Lower lobe of right lung (tissue), 2 donors: ENCODE data around the gene DUSP9. TPM values are rescaled to one million over a fixed set of nuclear protein-coding genes. Genes with fewer than 3 reads are reported as not detected.
A peak's percentile ranks its signal among the peaks of the same experiment; 100 is the strongest.
"Not testable (repeated sequence)": the region's sequence is repeated elsewhere in the genome, so short reads cannot be mapped to it uniquely, and the experiment has no call there.

Experiments used
- ATAC-seq, 2 donors: fragments of 200-7000 bp; cut with Tn5 transposase; one replicate each; pipeline ENCODE4 v1.9.1; 2020 to 2022; ENCODE audit warnings: mild to moderate bottlenecking in 2 of 2, moderate library complexity in 2 of 2
- DNase-seq: peaks from one replicate; pipeline ENCODE4 v3.0.0-alpha.2; 2020
- H3K27ac ChIP-seq: fragments of 200-600 bp; one replicate; pipeline ENCODE4 v1.8.0; 2022
- H3K27me3 ChIP-seq: fragments of 200-600 bp; one replicate; pipeline ENCODE4 v1.8.0; 2022; ENCODE audit warnings: low read depth
- H3K36me3 ChIP-seq: fragments of 200-600 bp; one replicate; pipeline ENCODE4 v1.8.0; 2022; ENCODE audit warnings: mild to moderate bottlenecking
- H3K4me1 ChIP-seq: fragments of 200-600 bp; one replicate; pipeline ENCODE4 v1.8.0; 2022
- H3K4me3 ChIP-seq: fragments of 200-600 bp; one replicate; pipeline ENCODE4 v1.8.0; 2022; ENCODE audit warnings: mild to moderate bottlenecking
- H3K9me3 ChIP-seq: fragments of 200-600 bp; one replicate; pipeline ENCODE4 v1.8.0; 2022
- CTCF ChIP-seq: fragments of 200-600 bp; IDR thresholded peaks from one replicate; pipeline ENCODE4 v1.8.0; 2022; ENCODE audit warnings: antibody characterized with exemption, mild to moderate bottlenecking
- intact Hi-C: fragments of 100-400 bp; cut with DNase I; formaldehyde crosslinking; loops from one replicate; pipeline ENCODE4 v1.11.0; 2022
- total RNA-seq: library from RNA; stranded (reverse); fragmentation: NEBNext Ultra II Directional; extraction: Animal tissue kit (Norgen Biotek cat#: 25700); gene quantifications from one replicate; pipeline ENCODE4 v1.2.1, GENCODE V29; 2021
- donor health status: DM: no; HTN: yes; CAD: no; lungs with severe emphysema.

Gene DUSP9
- total RNA-seq, 1 donor from 2014 or later = not detected

- Histone ChIP-seq H3K27ac (no peak overlapping the region), H3K4me1 (no peaks in the 10 kb centered on the region), H3K36me3 (peaks cover 22% of the 10 kb centered on the region), H3K9me3 (no peaks in the 10 kb centered on the region), H3K27me3 (no peaks in the 10 kb centered on the region), H3K4me3 (no peak overlapping the region)
- no peak for TF ChIP-seq CTCF
- intact Hi-C loops = no loop called here
- ATAC-seq (no peak), DNase-seq (no peak)
Observed at GRCh38 chrX:153697924-153698865, 51.2 kb downstream of the DUSP9 start.

- DNase-seq, H3K4me1 ChIP-seq, H3K9me3 ChIP-seq, H3K4me3 ChIP-seq, H3K27me3 ChIP-seq, H3K27ac ChIP-seq, intact Hi-C loops: not testable (repeated sequence)
- H3K36me3 ChIP-seq = peaks cover 29% of the 10 kb centered on the region
- peak in 1 of 2 donors; percentile 4 for ATAC-seq
Observed at GRCh38 chrX:153699210-153699783, 52.3 kb downstream of the DUSP9 start.

GRCh38 chrX:153699784-153700371 is 52.9 kb downstream of the DUSP9 start:
- DNase-seq, H3K4me3 ChIP-seq, H3K27ac ChIP-seq, intact Hi-C loops, H3K9me3 ChIP-seq, H3K27me3 ChIP-seq, ATAC-seq, H3K4me1 ChIP-seq: not testable (repeated sequence)
- H3K36me3 ChIP-seq = peaks cover 34% of the 10 kb centered on the region

- intact Hi-C loops = no loop called here
- Histone ChIP-seq H3K36me3 (peaks cover 34% of the 10 kb centered on the region), H3K4me3 (no peak overlapping the region), H3K27ac (no peak overlapping the region), H3K4me1 (no peaks in the 10 kb centered on the region), H3K9me3 (no peaks in the 10 kb centered on the region), H3K27me3 (no peaks in the 10 kb centered on the region)
- no peak for DNase-seq
- no peak for TF ChIP-seq CTCF
- no peak for ATAC-seq
Observed at GRCh38 chrX:153700376-153700945, 53.5 kb downstream of the DUSP9 start.

Other genes starting within 250 kb of the DUSP9 start
- not detected for gene PNMA6E, start 245.9 kb upstream of the DUSP9 start, total RNA-seq
- gene ZFP92, start 235.7 kb upstream of the DUSP9 start, total RNA-seq = 4.5 TPM
- gene TREX2, start 201.1 kb upstream of the DUSP9 start, total RNA-seq = 0.80 TPM
- gene HAUS7, start 176.6 kb upstream of the DUSP9 start, total RNA-seq = 22.7 TPM
- gene BGN, start 152.2 kb upstream of the DUSP9 start, total RNA-seq = 157 TPM
- gene ATP2B3, start 129.6 kb upstream of the DUSP9 start, total RNA-seq = not detected
- gene CCNQ, start 48.1 kb upstream of the DUSP9 start, total RNA-seq = 17.0 TPM
- not detected for gene PNCK, start 26.6 kb downstream of the DUSP9 start, total RNA-seq
- gene SLC6A8, start 40.7 kb downstream of the DUSP9 start, total RNA-seq = 7.1 TPM
- gene BCAP31, start 77.2 kb downstream of the DUSP9 start, total RNA-seq = 219 TPM
- 14.5 TPM for gene ABCD1, start 77.7 kb downstream of the DUSP9 start, total RNA-seq
- gene PLXNB3, start 117.0 kb downstream of the DUSP9 start, total RNA-seq = 4.6 TPM
- not detected for gene SRPK3, start 133.8 kb downstream of the DUSP9 start, total RNA-seq
- 50.1 TPM for gene IDH3G, start 147.2 kb downstream of the DUSP9 start, total RNA-seq
- 210 TPM for gene SSR4, start 147.5 kb downstream of the DUSP9 start, total RNA-seq
- 8.5 TPM for gene PDZD4, start 183.3 kb downstream of the DUSP9 start, total RNA-seq
- gene L1CAM, start 239.0 kb downstream of the DUSP9 start, total RNA-seq = 1.6 TPM